IMR-90 (cell line): ENCODE results near the gene NOD1. TPM values are rescaled to one million over a fixed set of nuclear protein-coding genes. Genes with fewer than 3 reads are reported as not detected.

ENCODE experiments used
- ATAC-seq: fragments of 200-7000 bp; cut with Tn5 transposase; 2 replicates; pipeline ENCODE4 v1.9.1; 2020; ENCODE audit warnings: low read depth, mild to moderate bottlenecking, moderate library complexity
- BruUV-seq: library from RNA; stranded (reverse); fragments of 400-500 nt; replicated peaks from 2 replicates; lab custom pipeline; 2021; lab: Mats Ljungman, UMichigan
- CTCF ChIA-PET: fragments of 300-600 bp; formaldehyde crosslinking; extraction: SDS; loops from one replicate; lab custom pipeline; 2021; ENCODE audit warnings: antibody characterized with exemption; lab: Yijun Ruan, JAX
- POLR2A ChIA-PET: fragments of 300-600 bp; sonication (Branson Sonifier 250); formaldehyde crosslinking; loops from one replicate; lab custom pipeline; 2022; ENCODE audit warnings: antibody characterized with exemption; ENCODE audit not compliant: unreplicated experiment; lab: Charles Lee
- DNase-seq: peaks from one replicate; pipeline ENCODE4 v3.0.0; 2013
- H2AFZ ChIP-seq: replicated peaks from 2 replicates; pipeline ENCODE3; 2013; ENCODE audit warnings: low read length, mild to moderate bottlenecking; ENCODE audit not compliant: poor library complexity
- H2AK5ac ChIP-seq: 2 replicates; pipeline ENCODE4 v1.6.1; 2013; ENCODE audit warnings: low read depth, low read length, inconsistent platforms
- H2AK9ac ChIP-seq: replicated peaks from 2 replicates; pipeline ENCODE3; 2013; ENCODE audit warnings: mild to moderate bottlenecking, low read depth, low read length, moderate library complexity; ENCODE audit not compliant: poor library complexity
- H2BK120ac ChIP-seq: 2 replicates; pipeline ENCODE4 v1.6.1; 2013; ENCODE audit warnings: low read depth, low read length, inconsistent platforms
- H2BK15ac ChIP-seq: 3 replicates; pipeline ENCODE4 v1.6.1; 2013; ENCODE audit warnings: low read depth, low read length, inconsistent platforms
- H2BK20ac ChIP-seq: 2 replicates; pipeline ENCODE4 v1.6.1; 2013; ENCODE audit warnings: low read depth, mild to moderate bottlenecking, inconsistent platforms, low read length, moderate library complexity
- H2BK5ac ChIP-seq: 2 replicates; pipeline ENCODE4 v1.6.1; 2013; ENCODE audit warnings: mild to moderate bottlenecking, low read depth, low read length, inconsistent platforms; ENCODE audit not compliant: poor library complexity, severe bottlenecking
- H3K14ac ChIP-seq: replicated peaks from 2 replicates; pipeline ENCODE4 v1.6.1; 2013; ENCODE audit warnings: low read depth, low read length, inconsistent platforms
- H3K18ac ChIP-seq: 2 replicates; pipeline ENCODE4 v1.6.1; 2013; ENCODE audit warnings: low read depth, low read length, control low read depth
- H3K23ac ChIP-seq: 2 replicates; pipeline ENCODE4 v1.6.1; 2013; ENCODE audit warnings: low read depth, low read length, inconsistent platforms
- H3K27ac ChIP-seq: 2 replicates; pipeline ENCODE4 v1.5.1; 2013; ENCODE audit warnings: mild to moderate bottlenecking, control low read depth, low read length; ENCODE audit not compliant: insufficient read depth
- H3K27me3 ChIP-seq: 2 replicates; pipeline ENCODE4 v1.6.1; 2013; ENCODE audit warnings: low read length; ENCODE audit not compliant: control insufficient read depth, insufficient read depth
- H3K36me3 ChIP-seq: 2 replicates; pipeline ENCODE4 v1.6.1; 2013; ENCODE audit warnings: low read length, mixed read lengths; ENCODE audit not compliant: control insufficient read depth, insufficient read depth
- H3K4ac ChIP-seq: 2 replicates; pipeline ENCODE4 v1.6.1; 2013; ENCODE audit warnings: low read depth, low read length, inconsistent platforms
- H3K4me1 ChIP-seq: 2 replicates; pipeline ENCODE4 v1.6.1; 2013; ENCODE audit warnings: low read length, mixed read lengths; ENCODE audit not compliant: control insufficient read depth, insufficient read depth
- H3K4me2 ChIP-seq: 2 replicates; pipeline ENCODE4 v1.6.1; 2013; ENCODE audit warnings: low read depth, mild to moderate bottlenecking, control low read depth, low read length, moderate library complexity
- H3K4me3 ChIP-seq: 2 replicates; pipeline ENCODE4 v1.5.1; 2013; ENCODE audit warnings: low read depth, mild to moderate bottlenecking, control low read depth, low read length, moderate library complexity; ENCODE audit not compliant: insufficient read depth
- H3K56ac ChIP-seq: 2 replicates; pipeline ENCODE4 v1.6.1; 2013; ENCODE audit warnings: low read length, inconsistent platforms; ENCODE audit not compliant: insufficient read depth; ENCODE audit errors: extremely low read depth
- H3K79me1 ChIP-seq, 2 experiments: 2 replicates each; pipeline ENCODE4 v1.6.1; 2013; ENCODE audit warnings: low read length in 2 of 2, inconsistent platforms in 1 of 2, low read depth in 1 of 2
- H3K9ac ChIP-seq: 2 replicates; pipeline ENCODE4 v1.6.1; 2013; ENCODE audit warnings: low read depth, low read length, control low read depth
- H3K9me1 ChIP-seq: 2 replicates; pipeline ENCODE4 v1.6.1; 2013; ENCODE audit warnings: low read length, inconsistent platforms; ENCODE audit not compliant: insufficient read depth
- H3K9me3 ChIP-seq: 2 replicates; pipeline ENCODE4 v1.6.1; 2013; ENCODE audit warnings: low read length; ENCODE audit not compliant: control insufficient read depth, insufficient read depth
- H4K20me1 ChIP-seq: 2 replicates; pipeline ENCODE4 v1.6.1; 2013; ENCODE audit warnings: low read length, inconsistent platforms; ENCODE audit not compliant: insufficient read depth
- H4K5ac ChIP-seq: 2 replicates; pipeline ENCODE4 v1.6.1; 2013; ENCODE audit warnings: mild to moderate bottlenecking, low read depth, low read length, control low read depth
- H4K8ac ChIP-seq, 2 experiments: 2 replicates each; pipeline ENCODE4 v1.6.1; 2013; ENCODE audit warnings: low read depth in 2 of 2, low read length in 2 of 2, control low read depth in 1 of 2, inconsistent platforms in 1 of 2
- H4K91ac ChIP-seq: 2 replicates; pipeline ENCODE4 v1.6.1; 2013; ENCODE audit warnings: low read depth, low read length, inconsistent platforms; ENCODE audit not compliant: insufficient read depth
- BHLHE40 ChIP-seq: fragments of 150-350 bp; IDR thresholded peaks from 2 replicates; pipeline ENCODE4 v1.6.1; 2016; ENCODE audit warnings: mild to moderate bottlenecking, low read depth, low read length
- FOS ChIP-seq: fragments of 150-350 bp; IDR thresholded peaks from 2 replicates; pipeline ENCODE4 v1.6.1; 2016; ENCODE audit warnings: low read depth, low read length
- MAZ ChIP-seq: IDR thresholded peaks from 2 replicates; pipeline ENCODE4 v1.6.1; 2012; ENCODE audit warnings: low read depth, mild to moderate bottlenecking, low read length, improper control_type of control experiment, moderate library complexity, borderline replicate concordance
- NFE2L2 ChIP-seq: fragments of 150-350 bp; IDR thresholded peaks from 2 replicates; pipeline ENCODE4 v1.6.1; 2016; ENCODE audit warnings: low read depth, mild to moderate bottlenecking, low read length
- RFX5 ChIP-seq: IDR thresholded peaks from 2 replicates; pipeline ENCODE4 v1.8.0; 2012; ENCODE audit warnings: low read depth, mild to moderate bottlenecking, low read length, moderate library complexity
- SMC3 ChIP-seq: fragments of 150-350 bp; IDR thresholded peaks from 2 replicates; pipeline ENCODE4 v1.6.1; 2016; ENCODE audit warnings: low read depth, mild to moderate bottlenecking, antibody characterized with exemption, low read length, moderate library complexity
- USF2 ChIP-seq: fragments of 150-350 bp; IDR thresholded peaks from 2 replicates; pipeline ENCODE4 v1.6.1; 2017; ENCODE audit warnings: mild to moderate bottlenecking, antibody characterized with exemption, low read length, low read depth
- WGBS, 2 experiments: methylation state at CpG; one replicate each; pipeline versions ENCODE4 v1.1.5 to v1.1.7; 2013; ENCODE audit warnings: missing lambda C conversion rate in 2 of 2; ENCODE audit not compliant: insufficient read length in 1 of 2; ENCODE audit errors: extremely low coverage in 2 of 2; 5-methylcytosine and 5-hydroxymethylcytosine counted together
- dilution Hi-C: fragments of 300-500 bp; cut with HindIII; formaldehyde crosslinking; loops from one replicate; pipeline ENCODE4 v1.14.3; 2018; ENCODE audit warnings: low sequenced_read_pairs; ENCODE audit not compliant: unreplicated experiment
- in situ Hi-C: fragments of 300-500 bp; cut with MboI; formaldehyde crosslinking; loops from 3 replicates; pipeline ENCODE4 v1.14.3; 2019; ENCODE audit warnings: low sequenced_read_pairs, inconsistent platforms, mixed read lengths
- intact Hi-C: fragments of 100-400 bp; cut with micrococcal nuclease; formaldehyde crosslinking; loops from 2 replicates; pipeline ENCODE4 v1.10.0; 2022
- polyA plus RNA-seq, 3 experiments: library from polyadenylated mRNA; depleted of rRNA; stranded (reverse); fragments of >200 nt; gene quantifications; 2 replicates each; pipeline ENCODE4 v1.2.3, GENCODE V29; 2012; ENCODE audit warnings: low replicate concordance in 1 of 3
- total RNA-seq: library from RNA; depleted of rRNA; stranded (reverse); fragments of >200 nt; gene quantifications from 2 replicates; pipeline ENCODE4 v1.2.3, GENCODE V29; 2012
- TF ChIP-seq, protein P1 (sequence below): conservative IDR thresholded peaks from 2 replicates; pipeline ENCODE4 v1.5.1; 2012; ENCODE audit warnings: mild to moderate bottlenecking, low read depth, low read length, improper control_type of control experiment

The NOD1 gene
- total and polyA plus RNA-seq, 2 of the 4 experiments (the other 2 are of a cell fraction) = 1.8 to 3.0 TPM

GRCh38 chr7:30521532-30521931 lies 42.9 kb upstream of the NOD1 start:
- no TSS peak for BruUV-seq
- Histone ChIP-seq H3K9me1 (peaks cover 3% of the 10 kb centered on the region; the same call in 1 of the 2 replicates), H2BK15ac (no peak overlapping the region), H3K4me1 (peaks cover 4% of the 10 kb centered on the region), H3K27ac (no peak overlapping the region), H3K23ac (no peak overlapping the region), H4K91ac (no peak overlapping the region), H2AFZ (no peak overlapping the region), H3K79me1 (no peaks in the 10 kb centered on the region), H3K9me3 (no peaks in the 10 kb centered on the region), H2BK5ac (no peak overlapping the region), H4K8ac (no peak overlapping the region), H3K14ac (no peak overlapping the region; the same call in 1 of the 2 replicates), H3K9ac (no peak overlapping the region), H3K56ac (no peak overlapping the region), H3K27me3 (no peaks in the 10 kb centered on the region), H4K5ac (no peak overlapping the region), H2BK20ac (no peak overlapping the region), H2BK120ac (no peak overlapping the region), H3K4me3 (no peak overlapping the region), H3K36me3 (no peaks in the 10 kb centered on the region), H3K4ac (no peak overlapping the region), H2AK9ac (no peak overlapping the region), H3K4me2 (no peak overlapping the region), H2AK5ac (no peak overlapping the region; the same call in 1 of the 2 replicates), H4K20me1 (no peaks in the 10 kb centered on the region), H3K18ac (no peak overlapping the region)
- WGBS, 2 experiments = no CpG with 5 or more reads among the region's 1 CpG
- in situ Hi-C loops = no loop called here
- intact Hi-C loops = no loop called here
- ChIA-PET POLR2A (no interaction called here), CTCF (interaction anchor here (0.6 kb wide), 1 partner anchor 275 kb away, joined by 7 read pairs; no protein-coding TSS in a partner anchor)
- dilution Hi-C loops = no loop called here
- TF ChIP-seq USF2 (peak; percentile 32; the same call in 1 of the 2 replicates), SMC3 (no peak), FOS (no peak), RFX5 (no peak), MAZ (no peak), NFE2L2 (no peak), BHLHE40 (no peak)
- TF ChIP-seq, protein P1, sequence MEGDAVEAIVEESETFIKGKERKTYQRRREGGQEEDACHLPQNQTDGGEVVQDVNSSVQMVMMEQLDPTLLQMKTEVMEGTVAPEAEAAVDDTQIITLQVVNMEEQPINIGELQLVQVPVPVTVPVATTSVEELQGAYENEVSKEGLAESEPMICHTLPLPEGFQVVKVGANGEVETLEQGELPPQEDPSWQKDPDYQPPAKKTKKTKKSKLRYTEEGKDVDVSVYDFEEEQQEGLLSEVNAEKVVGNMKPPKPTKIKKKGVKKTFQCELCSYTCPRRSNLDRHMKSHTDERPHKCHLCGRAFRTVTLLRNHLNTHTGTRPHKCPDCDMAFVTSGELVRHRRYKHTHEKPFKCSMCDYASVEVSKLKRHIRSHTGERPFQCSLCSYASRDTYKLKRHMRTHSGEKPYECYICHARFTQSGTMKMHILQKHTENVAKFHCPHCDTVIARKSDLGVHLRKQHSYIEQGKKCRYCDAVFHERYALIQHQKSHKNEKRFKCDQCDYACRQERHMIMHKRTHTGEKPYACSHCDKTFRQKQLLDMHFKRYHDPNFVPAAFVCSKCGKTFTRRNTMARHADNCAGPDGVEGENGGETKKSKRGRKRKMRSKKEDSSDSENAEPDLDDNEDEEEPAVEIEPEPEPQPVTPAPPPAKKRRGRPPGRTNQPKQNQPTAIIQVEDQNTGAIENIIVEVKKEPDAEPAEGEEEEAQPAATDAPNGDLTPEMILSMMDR = no peak
- DNase-seq = peak; percentile 56
- ATAC-seq = peak; percentile 81
